Esophagus muscularis mucosa (tissue), 4 donors: ENCODE measurements around the gene KLHL1. TPM values are rescaled to one million over a fixed set of nuclear protein-coding genes. Genes with fewer than 3 reads are reported as not detected.

Source experiments
- DNase-seq: peaks from one replicate; pipeline ENCODE4 v3.0.0-alpha.2; 2017; ENCODE audit errors: extremely low spot score
- H3K27ac ChIP-seq, 4 donors: fragments of 200-600 bp; sonication (generic); replicated peaks in 1 of 4; 1 replicate in 3 of 4; 2 replicates in 1 of 4; pipeline ENCODE4 v1.5.1; 2016 to 2019; ENCODE audit warnings: mild to moderate bottlenecking in 1 of 4
- H3K27me3 ChIP-seq, 4 donors: fragments of 200-600 bp; sonication (generic); one replicate each; pipeline versions ENCODE4 v1.5.1 to v1.6.0; 2016 to 2019
- H3K36me3 ChIP-seq, 4 donors: fragments of 200-600 bp; sonication (generic); one replicate each; pipeline ENCODE4 v1.5.1; 2016 to 2019
- H3K4me1 ChIP-seq, 4 donors: fragments of 200-600 bp; sonication (generic); one replicate each; pipeline ENCODE4 v1.5.1; 2016 to 2019
- H3K4me3 ChIP-seq, 4 donors: fragments of 200-600 bp; sonication (generic); 1 replicate in 2 of 4; 2 replicates in 2 of 4; pipeline ENCODE4 v1.5.1; 2016 to 2019; ENCODE audit warnings: mild to moderate bottlenecking in 4 of 4, moderate library complexity in 1 of 4
- H3K9me3 ChIP-seq, 4 donors: fragments of 200-600 bp; sonication (generic); 1 replicate in 3 of 4; 2 replicates in 1 of 4; pipeline ENCODE4 v1.5.1; 2016 to 2019
- CTCF ChIP-seq, 3 experiments: fragments of 200-600 bp in 2 of 3; fragments of 450-650 bp in 1 of 3; sonication (generic) in 2 of 3; IDR thresholded peaks; one replicate each; pipeline ENCODE4 v1.5.1; 2017 to 2019; ENCODE audit warnings: antibody characterized with exemption in 3 of 3, mild to moderate bottlenecking in 2 of 3, moderate library complexity in 1 of 3
- EP300 ChIP-seq: sonication (generic); formaldehyde crosslinking; IDR thresholded peaks from one replicate; pipeline ENCODE4 v1.6.1; 2017; ENCODE audit warnings: antibody characterized with exemption
- POLR2A ChIP-seq: fragments of 450-650 bp; IDR thresholded peaks from one replicate; pipeline ENCODE4 v1.6.1; 2017; ENCODE audit warnings: antibody characterized with exemption, moderate library complexity, mild to moderate bottlenecking, low read depth
- POLR2AphosphoS5 ChIP-seq, 2 donors: sonication (generic); formaldehyde crosslinking; IDR thresholded peaks; one replicate each; pipeline ENCODE4 v1.6.1; 2017; ENCODE audit warnings: antibody characterized with exemption in 2 of 2
- WGBS: methylation state at CpG from one replicate; pipeline ENCODE4 v1.1.5; 2018; 5-methylcytosine and 5-hydroxymethylcytosine counted together
- intact Hi-C: fragments of 100-400 bp; cut with DNase I; formaldehyde crosslinking; loops from one replicate; pipeline ENCODE4 v1.15.1; 2023
- total RNA-seq, 4 donors: library from RNA; depleted of rRNA; stranded (reverse); fragments of >200 nt; gene quantifications; one replicate each; pipeline versions ENCODE4 v1.1.0 to v1.2.1, GENCODE V29; 2016

KLHL1 gene
- total RNA-seq, 4 donors from 2014 or later: under 0.01 to 0.13 TPM; not detected in 2

GRCh38 chr13:69720278-69720983 lies 387.8 kb downstream of the KLHL1 start:
- Histone ChIP-seq H3K4me3 (no peak overlapping the region), H3K27ac (no peak overlapping the region), H3K9me3 (no peaks in the 10 kb centered on the region), H3K36me3 (no peaks in the 10 kb centered on the region), H3K4me1 (no peaks in the 10 kb centered on the region), H3K27me3 (no peaks in the 10 kb centered on the region)
- TF ChIP-seq POLR2AphosphoS5 (IDR thresholded peaks at IDR 0.05): no peak
- TF ChIP-seq POLR2A: no peak
- TF ChIP-seq EP300: no peak
- TF ChIP-seq CTCF (IDR thresholded peaks at IDR 0.05): no peak
- DNase-seq: no peak
- intact Hi-C loops: no loop called here

- no peak for DNase-seq
- H3K36me3 ChIP-seq: no peaks in the 10 kb centered on the region
- no peaks in the 10 kb centered on the region for H3K27me3 ChIP-seq
- H3K4me3 ChIP-seq: no peak overlapping the region
- H3K27ac ChIP-seq: no peak overlapping the region
- intact Hi-C loops: no loop called here
- H3K9me3 ChIP-seq: no peaks in the 10 kb centered on the region
- no peak for TF ChIP-seq CTCF (IDR thresholded peaks at IDR 0.05)
- no peak for TF ChIP-seq POLR2AphosphoS5 (IDR thresholded peaks at IDR 0.05)
- TF ChIP-seq EP300: no peak
- TF ChIP-seq POLR2A: no peak
- no peaks in the 10 kb centered on the region for H3K4me1 ChIP-seq
These were observed 401.4 kb downstream of the KLHL1 start for GRCh38 chr13:69706807-69707206.

- WGBS: 43% methylated on average over 1 of the region's 1 CpG
- TF ChIP-seq CTCF (IDR thresholded peaks at IDR 0.05) (no peak), POLR2A (no peak), POLR2AphosphoS5 (IDR thresholded peaks at IDR 0.05) (no peak), EP300 (no peak)
- DNase-seq: no peak
- Histone ChIP-seq H3K4me3 (no peak overlapping the region), H3K27ac (no peak overlapping the region), H3K4me1 (no peaks in the 10 kb centered on the region), H3K27me3 (no peaks in the 10 kb centered on the region), H3K9me3 (no peaks in the 10 kb centered on the region), H3K36me3 (no peaks in the 10 kb centered on the region)
- intact Hi-C loops: no loop called here
These were observed 403.9 kb downstream of the KLHL1 start for GRCh38 chr13:69704311-69704710.

- intact Hi-C loops: no loop called here
- H3K27ac ChIP-seq: no peak overlapping the region
- no peaks in the 10 kb centered on the region for H3K9me3 ChIP-seq
- no peaks in the 10 kb centered on the region for H3K4me1 ChIP-seq
- H3K4me3 ChIP-seq: no peak overlapping the region
- no peaks in the 10 kb centered on the region for H3K36me3 ChIP-seq
- DNase-seq: no peak
- H3K27me3 ChIP-seq: no peaks in the 10 kb centered on the region
- WGBS: 90% methylated on average over 3 of the region's 3 CpGs
- TF ChIP-seq POLR2A: no peak
- TF ChIP-seq POLR2AphosphoS5 (IDR thresholded peaks at IDR 0.05): no peak
- no peak for TF ChIP-seq CTCF (IDR thresholded peaks at IDR 0.05)
- TF ChIP-seq EP300: no peak
These were observed 417.3 kb downstream of the KLHL1 start for GRCh38 chr13:69690999-69691398.
